ENCODE data around the gene SSH3. TPM values are rescaled to one million over a fixed set of nuclear protein-coding genes. Genes with fewer than 3 reads are reported as not detected.

Gene SSH3
- total RNA-seq, 1 experiment from 2014 or later = 57.8 TPM

- no peak for TF ChIP-seq MAX (IDR thresholded peaks at IDR 0.05)
Measured at GRCh38 chr11:67255353-67255752, 48.0 kb upstream of the SSH3 start (continued).

GRCh38 chr11:67255864-67256263, 47.5 kb upstream of the SSH3 start:
- intact Hi-C loops (cut with micrococcal nuclease) = no loop called here
- no TSS peak for BruUV-seq (replicated peaks)
- no peak overlapping the region for H3K4me3 ChIP-seq (replicated peaks in 1 of 2; ENCODE audit: low read depth in 1 of 2, low read length in 2 of 2)
- no peak overlapping the region for H3K27ac ChIP-seq (ENCODE audit: low read depth, low read length)
- ATAC-seq (no peak), DNase-seq (ENCODE audit: low read depth, low spot score) (no peak)
- H2AFZ ChIP-seq (ENCODE audit: low read depth, low read length, poor library complexity, severe bottlenecking) = no peak overlapping the region
- H3K9ac ChIP-seq (ENCODE audit: low read length) = no peak overlapping the region
- H3K36me3 ChIP-seq (ENCODE audit: control insufficient read depth in 1 of 2, insufficient read depth in 2 of 2, low read length in 2 of 2) = peaks cover 38 to 49% of the 10 kb centered on the region in 2 experiments
- H3K9me2 ChIP-seq (ENCODE audit: insufficient read depth) = no peaks in the 10 kb centered on the region
- TF ChIP-seq ZFX (IDR thresholded peaks at IDR 0.05) = no peak
- no peak for TF ChIP-seq FOSL1 (IDR thresholded peaks at IDR 0.05; ENCODE audit: low read depth)
- no peak for TF ChIP-seq EGR1 (IDR thresholded peaks at IDR 0.05; ENCODE audit: low read depth)
- no peak for TF ChIP-seq POLR2AphosphoS5 (IDR thresholded peaks at IDR 0.05; ENCODE audit: low read depth, low read length)
- no peak for TF ChIP-seq TCF7L2 (IDR thresholded peaks at IDR 0.05; ENCODE audit: borderline replicate concordance, extremely low read depth, insufficient read depth, insufficient read length)
- TF ChIP-seq ZNF274 (IDR thresholded peaks at IDR 0.05; ENCODE audit: low read depth, low read length) = no peak
- no peak for TF ChIP-seq SP1 (IDR thresholded peaks at IDR 0.05; ENCODE audit: low read depth)
- TF ChIP-seq CBX3 (IDR thresholded peaks at IDR 0.05; ENCODE audit: low read depth) = no peak
- no peak for TF ChIP-seq POLR2A (IDR thresholded peaks at IDR 0.05; ENCODE audit: borderline replicate concordance, extremely low read depth, insufficient read depth, insufficient read length)
- no peak for TF ChIP-seq ATF3 (IDR thresholded peaks at IDR 0.05)
- TF ChIP-seq ZBTB33 (IDR thresholded peaks at IDR 0.05; ENCODE audit: extremely low read depth, insufficient replicate concordance, low read length) = no peak
- RAD21 ChIA-PET (ENCODE audit: low non-redundant PET in 1 of 2, low total read pairs in 2 of 2, uncharacterized antibody in 2 of 2, unreplicated experiment in 2 of 2) = no interaction called here
- no peaks in the 10 kb centered on the region for H4K20me1 ChIP-seq (ENCODE audit: insufficient read depth)
- no peaks in the 10 kb centered on the region for H3K9me3 ChIP-seq (ENCODE audit: control insufficient read depth in 1 of 2, insufficient read depth in 1 of 2, low read depth in 1 of 2, low read length in 2 of 2)
- peaks cover 0 to 4% of the 10 kb centered on the region in 2 experiments; a peak in 1 of 4 replicates for H3K4me1 ChIP-seq (ENCODE audit: control insufficient read depth in 1 of 2, insufficient read depth in 2 of 2, low read length in 2 of 2)
- POLR2A ChIA-PET = no interaction called here
- CTCF ChIA-PET = no interaction called here
- H3K4me2 ChIP-seq (ENCODE audit: low read length) = no peak overlapping the region
- no peaks in the 10 kb centered on the region for H3K27me3 ChIP-seq (ENCODE audit: insufficient read depth, low read length)
- 0 out of 2 replicates have a peak, but pooled peaks cover 7% of the 10 kb centered on the region for H3K79me2 ChIP-seq (ENCODE audit: insufficient read depth, low read length)

Measured in HCT116 (cell line).